GM12892 (cell line): Measurements from ENCODE around the gene CD52.
"Not testable (repeated sequence)": the region's sequence is repeated elsewhere in the genome, so short reads cannot be mapped to it uniquely, and the experiment has no call there.

Source experiments
- DNase-seq: peaks from one replicate; pipeline ENCODE4 v3.0.0; 2011; ENCODE audit not compliant: insufficient read length
- FAIRE-seq: peaks from 2 replicates; lab custom pipeline; 2011; peaks lifted over from hg19 to GRCh38; lab: Jason Lieb, UNC
- POLR2A ChIP-seq: IDR thresholded peaks from 2 replicates; pipeline ENCODE4 v1.6.1; 2011; ENCODE audit warnings: low read depth, low read length, control low read depth
- POLR2AphosphoS5 ChIP-seq: IDR thresholded peaks from 2 replicates; pipeline ENCODE4 v1.6.1; 2011; ENCODE audit warnings: low read depth, low read length, control low read depth
- TAF1 ChIP-seq: IDR thresholded peaks from 2 replicates; pipeline ENCODE4 v1.6.1; 2011; ENCODE audit warnings: low read depth, mild to moderate bottlenecking, control low read depth, low read length, borderline replicate concordance

CD52 gene

GRCh38 chr1:26295194-26296138 lies 22.3 kb upstream of the CD52 start:
- no peak for DNase-seq
- no peak for FAIRE-seq
- TF ChIP-seq POLR2A (no peak), TAF1 (no peak), POLR2AphosphoS5 (no peak)

GRCh38 chr1:26296340-26297056 lies 21.3 kb upstream of the CD52 start:
- no peak for FAIRE-seq
- TF ChIP-seq POLR2A (no peak), TAF1 (no peak), POLR2AphosphoS5 (no peak)
- no peak for DNase-seq

GRCh38 chr1:26297057-26297790 lies 20.5 kb upstream of the CD52 start:
- no peak for DNase-seq
- TF ChIP-seq POLR2A: no peak
- TF ChIP-seq TAF1: no peak
- no peak for TF ChIP-seq POLR2AphosphoS5
- no peak for FAIRE-seq

DNA sequence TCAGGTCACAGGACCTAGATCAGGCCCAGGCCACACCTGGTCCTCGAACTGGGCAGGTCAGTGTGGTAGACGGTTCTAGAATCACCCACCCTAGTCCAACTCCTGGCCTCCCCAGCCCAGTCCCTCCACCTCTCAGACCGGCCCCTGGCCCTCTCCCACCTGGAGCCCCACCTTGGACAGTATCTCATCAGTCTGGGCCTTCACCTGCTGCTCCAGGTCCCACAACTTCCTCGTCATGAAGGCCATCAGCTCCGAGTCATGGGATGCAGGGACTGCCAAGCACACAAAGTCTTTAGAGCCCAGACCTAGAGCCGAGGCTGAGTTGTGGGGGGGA lies 20.0 kb upstream of the CD52 start:
- FAIRE-seq (no peak), DNase-seq (no peak)
- TF ChIP-seq POLR2AphosphoS5: no peak
- no peak for TF ChIP-seq POLR2A
- TF ChIP-seq TAF1: no peak

- no peak for FAIRE-seq
- no peak for TF ChIP-seq TAF1
- no peak for TF ChIP-seq POLR2A
- no peak for TF ChIP-seq POLR2AphosphoS5
- DNase-seq: no peak
These were observed 17.0 kb upstream of the CD52 start for GRCh38 chr1:26300578-26301275.

DNA sequence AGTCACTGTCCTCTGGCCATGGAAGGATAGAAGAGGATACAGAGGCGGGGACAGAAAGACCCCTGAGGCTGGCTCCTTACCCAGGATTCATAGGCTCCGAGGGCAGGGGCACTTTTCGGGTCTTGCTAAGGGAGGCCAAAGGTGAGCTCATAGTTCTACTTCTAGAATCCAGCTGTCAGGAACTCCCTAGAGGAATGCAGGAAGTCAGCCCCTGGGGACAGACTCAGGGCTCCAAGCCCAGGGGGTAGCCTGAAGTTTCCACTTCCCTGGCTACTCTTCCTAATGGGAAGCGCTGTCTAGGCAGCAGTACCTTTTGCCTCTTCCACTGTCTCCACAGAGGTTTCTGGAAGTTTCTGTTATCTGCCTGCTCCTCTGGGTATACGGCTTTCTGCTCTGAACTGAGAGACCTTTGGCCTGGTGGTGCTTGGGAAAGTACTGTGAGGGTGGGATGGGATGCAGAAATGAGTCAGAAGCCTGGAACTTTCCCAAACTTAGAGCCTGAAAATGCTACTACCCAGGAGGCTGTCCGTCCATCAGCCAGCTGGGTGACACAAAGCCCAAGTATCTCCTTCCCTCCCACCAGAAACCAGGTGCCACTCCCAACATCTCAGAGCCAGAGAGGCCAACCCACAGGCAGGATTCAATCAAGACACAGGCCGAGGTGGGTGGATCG lies 14.9 kb upstream of the CD52 start:
- FAIRE-seq (no peak), DNase-seq (no peak)
- TF ChIP-seq POLR2AphosphoS5 (no peak), POLR2A (no peak), TAF1 (no peak)

GRCh38 chr1:26305667-26306289 lies 12.0 kb upstream of the CD52 start:
- FAIRE-seq (no peak), DNase-seq (no peak)
- TF ChIP-seq TAF1: no peak
- no peak for TF ChIP-seq POLR2AphosphoS5
- TF ChIP-seq POLR2A: no peak

DNA sequence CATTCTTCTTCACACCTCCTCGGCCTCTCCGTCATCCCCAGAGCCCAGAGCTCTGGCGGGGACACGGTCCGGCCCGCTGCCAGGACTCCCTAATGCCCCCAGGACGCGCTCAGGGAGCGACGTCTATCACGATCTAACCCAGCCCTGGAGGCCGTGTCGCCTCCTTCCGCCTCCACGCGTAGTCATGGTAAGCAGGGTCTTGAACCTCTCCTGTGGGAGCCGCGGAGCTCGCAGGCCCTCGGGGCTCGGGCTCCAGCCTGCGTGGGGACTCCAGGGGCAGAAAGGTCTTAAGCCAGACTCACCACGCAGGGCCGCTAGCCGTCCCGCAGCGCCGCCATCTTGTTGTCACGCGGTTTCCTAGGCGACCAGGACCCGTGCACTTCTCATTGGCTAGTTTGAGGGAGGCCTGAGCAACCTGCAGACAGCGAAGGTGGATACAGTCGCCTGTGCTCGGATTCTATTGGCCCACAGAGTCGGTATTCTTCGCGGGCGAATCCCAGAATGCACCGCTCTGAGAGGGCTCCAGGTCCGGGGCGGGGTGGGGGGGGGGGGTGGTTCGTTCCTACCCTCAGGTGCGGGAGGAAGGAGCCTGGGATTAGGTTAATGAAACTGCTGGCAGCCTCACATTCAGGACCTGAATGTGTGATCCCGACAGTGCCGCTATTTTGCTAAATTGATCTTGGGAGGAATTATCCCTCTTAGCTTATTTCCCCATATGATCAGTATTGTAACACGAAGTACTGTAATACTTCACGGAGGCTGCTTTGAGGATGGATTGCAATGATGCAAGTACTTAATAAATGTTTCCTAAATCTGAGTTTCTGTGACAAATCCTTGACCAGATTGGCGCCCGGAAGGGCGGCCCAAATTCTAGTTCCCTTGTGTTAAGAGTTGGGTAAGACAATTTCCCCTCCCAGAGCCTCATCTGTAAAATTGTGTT lies 11.2 kb upstream of the CD52 start, which contains the start of gene UBXN11:
Gene UBXN11 (minus strand): TSS at position 347 of the 940 bp plus-strand sequence. CDS start 3,753 bp downstream, outside the sequence.
- TF ChIP-seq TAF1 (no peak), POLR2A (peak; percentile 43; the same call in 1 of the 2 replicates), POLR2AphosphoS5 (0 out of 2 replicates have a peak, but pooled peaks have one; percentile 34)
- FAIRE-seq: peak; percentile 99

GRCh38 chr1:26307363-26307781 lies 10.4 kb upstream of the CD52 start:
- TF ChIP-seq POLR2A (no peak), POLR2AphosphoS5 (no peak), TAF1 (no peak)
- no peak for DNase-seq
- FAIRE-seq: no peak

More for the DNA sequence above, 11.2 kb upstream of the CD52 start, which contains the start of gene UBXN11:
- peak; percentile 99 for DNase-seq

- DNase-seq, FAIRE-seq: not testable (repeated sequence)
These were observed 9.5 kb upstream of the CD52 start for GRCh38 chr1:26307966-26308899.
